ENCODE measurements around the gene VPS4A. TPM values are rescaled to one million over a fixed set of nuclear protein-coding genes. Genes with fewer than 3 reads are reported as not detected.

Gene VPS4A
- total and polyA plus RNA-seq, 12 donors = 28.1 to 55.1 (median 34.6) TPM

GRCh38 chr16:69323415-69323814 lies 12.3 kb downstream of the VPS4A start:
- Histone ChIP-seq H3K27me3 (no peaks in the 10 kb centered on the region), H3K9me3 (replicated peaks in 1 of 3) (no peaks in the 10 kb centered on the region), H3K4me1 (replicated peaks in 1 of 2) (peaks cover 4 to 36% of the 10 kb centered on the region in 2 donors), H3K27ac (no peak overlapping the region), H3K4me3 (no peak overlapping the region), H3K36me3 (replicated peaks in 1 of 2) (peaks cover 0 to 91% of the 10 kb centered on the region in 2 donors)
- 88 to 100% (median 90%) methylated on average over 1 to 14 of the region's 14 CpGs for WGBS, 4 donors
- peak in 1 of 7 donors; percentile 52 for DNase-seq
- TF ChIP-seq POLR2A (IDR thresholded peaks at IDR 0.05) = no peak
- no peak for TF ChIP-seq CTCF (IDR thresholded peaks at IDR 0.05)
- intact Hi-C loops (cut with DNase I) = no loop called here

GRCh38 chr16:69324013-69324531 lies 12.9 kb downstream of the VPS4A start:
- TF ChIP-seq POLR2A (IDR thresholded peaks at IDR 0.05) = no peak
- no peak for TF ChIP-seq CTCF (IDR thresholded peaks at IDR 0.05)
- H3K4me3 ChIP-seq = no peak overlapping the region
- peak in 6 of 7 donors; percentile 63 to 79 (median 74) for DNase-seq
- WGBS, 4 donors = 66 to 77% (median 73%) methylated on average over 8 of the region's 8 CpGs
- H3K4me1 ChIP-seq (replicated peaks in 1 of 2) = peaks cover 9 to 42% of the 10 kb centered on the region in 2 donors
- peaks cover 0 to 89% of the 10 kb centered on the region in 2 donors for H3K36me3 ChIP-seq (replicated peaks in 1 of 2)
- H3K9me3 ChIP-seq (replicated peaks in 1 of 3) = no peaks in the 10 kb centered on the region
- intact Hi-C loops (cut with DNase I) = no loop called here
- no peaks in the 10 kb centered on the region for H3K27me3 ChIP-seq
- peak overlapping the region in 1 of 5 donors; percentile 29 for H3K27ac ChIP-seq

- H3K9me3 ChIP-seq (replicated peaks in 1 of 3) = no peaks in the 10 kb centered on the region
- 82 to 83% (median 83%) methylated on average over 10 of the region's 10 CpGs for WGBS, 4 donors
- TF ChIP-seq POLR2A (IDR thresholded peaks at IDR 0.05) (no peak), CTCF (IDR thresholded peaks at IDR 0.05) (no peak)
- intact Hi-C loops (cut with DNase I) = no loop called here
- H3K4me3 ChIP-seq = no peak overlapping the region
- peak in 1 of 7 donors; percentile 49 for DNase-seq
- peaks cover 15 to 49% of the 10 kb centered on the region in 2 donors for H3K4me1 ChIP-seq (replicated peaks in 1 of 2)
- no peaks in the 10 kb centered on the region for H3K27me3 ChIP-seq
- H3K36me3 ChIP-seq (replicated peaks in 1 of 2) = peaks cover 0 to 82% of the 10 kb centered on the region in 2 donors
- no peak overlapping the region for H3K27ac ChIP-seq
Measured at GRCh38 chr16:69324585-69325253, 13.6 kb downstream of the VPS4A start.

- 88 to 94% (median 89%) methylated on average over 6 of the region's 6 CpGs for WGBS, 4 donors
- no peaks in the 10 kb centered on the region for H3K27me3 ChIP-seq
- H3K36me3 ChIP-seq (replicated peaks in 1 of 2) = peaks cover 0 to 72% of the 10 kb centered on the region in 2 donors
- no peaks in the 10 kb centered on the region for H3K9me3 ChIP-seq (replicated peaks in 1 of 3)
- intact Hi-C loops (cut with DNase I) = no loop called here
- DNase-seq = peak in 2 of 7 donors; percentile 22 to 47
- no peak overlapping the region for H3K27ac ChIP-seq
- peaks cover 16 to 52% of the 10 kb centered on the region in 2 donors for H3K4me1 ChIP-seq (replicated peaks in 1 of 2)
- TF ChIP-seq CTCF (IDR thresholded peaks at IDR 0.05) (no peak), POLR2A (IDR thresholded peaks at IDR 0.05) (no peak)
- no peak overlapping the region for H3K4me3 ChIP-seq
Measured at GRCh38 chr16:69325784-69326171, 14.6 kb downstream of the VPS4A start.
